GM21576 (cell line): ENCODE measurements around the gene PLCB1.
"Not testable (repeated sequence)": the region's sequence is repeated elsewhere in the genome, so short reads cannot be mapped to it uniquely, and the experiment has no call there.

Experiments
- ATAC-seq: cut with Tn5 transposase; IDR thresholded peaks from one replicate; pipeline ENCODE4 v1.9.1; 2021; ENCODE audit warnings: mild to moderate bottlenecking, moderate library complexity; ENCODE audit not compliant: unreplicated experiment

Gene PLCB1

DNA sequence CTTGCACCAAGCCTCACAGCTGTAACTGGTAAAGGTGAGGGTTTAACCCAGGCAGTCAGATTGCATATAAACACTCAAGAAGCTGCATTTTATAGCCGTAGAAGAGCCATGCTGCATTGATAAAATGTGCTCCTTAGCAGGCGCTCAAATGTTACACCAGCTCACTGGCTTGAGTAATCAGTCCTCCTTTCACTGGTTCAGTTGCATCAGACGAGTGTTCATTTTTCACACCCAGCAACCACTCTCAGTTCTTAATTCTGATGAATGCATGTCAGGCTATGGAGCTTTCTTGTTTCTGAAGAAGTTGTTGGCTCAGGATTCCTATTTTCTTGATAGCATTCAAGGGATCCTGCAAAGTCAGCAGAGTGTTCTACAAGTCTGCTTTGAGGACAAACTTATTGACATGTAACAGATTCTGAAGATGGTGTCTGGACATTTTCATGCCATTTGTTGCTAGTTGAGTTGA, 198.3 kb downstream of the PLCB1 start:
- ATAC-seq, result no peak

DNA sequence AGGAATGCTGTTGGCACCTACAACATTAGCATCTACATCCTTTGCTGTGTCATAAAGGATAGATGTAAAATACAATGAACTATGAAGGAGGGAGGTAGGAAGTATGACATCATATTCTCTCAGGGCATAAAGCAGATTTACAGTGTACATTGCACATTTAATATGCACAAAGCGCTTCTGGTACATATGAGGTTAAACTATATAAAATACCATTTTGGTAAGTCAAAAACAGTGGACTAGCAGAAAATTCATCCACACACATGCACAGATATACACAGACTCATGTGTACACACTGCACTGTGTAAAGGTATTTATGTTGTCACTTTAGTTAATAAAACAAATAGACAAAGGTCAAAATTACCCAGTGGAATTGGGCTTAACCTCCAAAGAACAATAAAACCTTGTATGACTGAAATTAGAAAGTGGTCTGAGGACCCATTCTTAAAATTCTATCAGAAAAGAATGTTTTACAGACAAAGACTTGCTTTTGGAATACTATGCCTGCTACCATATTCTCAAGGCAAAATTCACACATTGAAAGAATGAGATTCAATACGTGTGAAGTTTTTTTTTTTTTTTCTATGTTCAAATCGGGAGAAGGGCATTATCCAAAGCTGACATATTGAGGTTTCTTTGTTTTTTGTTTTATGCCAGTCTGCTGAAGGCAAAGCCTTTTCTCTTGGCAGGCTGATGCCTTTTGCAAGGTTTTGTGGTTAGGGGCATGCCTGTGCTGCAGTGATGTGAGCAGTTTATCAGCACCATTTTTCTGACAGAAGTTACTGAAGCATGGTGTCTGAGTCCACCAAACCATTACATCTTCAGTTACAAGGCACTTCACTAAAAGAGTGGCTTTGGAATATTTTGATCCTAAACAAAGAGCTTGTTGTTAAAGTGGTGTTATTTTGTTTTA, 199.0 kb downstream of the PLCB1 start:
- no peak for ATAC-seq

DNA sequence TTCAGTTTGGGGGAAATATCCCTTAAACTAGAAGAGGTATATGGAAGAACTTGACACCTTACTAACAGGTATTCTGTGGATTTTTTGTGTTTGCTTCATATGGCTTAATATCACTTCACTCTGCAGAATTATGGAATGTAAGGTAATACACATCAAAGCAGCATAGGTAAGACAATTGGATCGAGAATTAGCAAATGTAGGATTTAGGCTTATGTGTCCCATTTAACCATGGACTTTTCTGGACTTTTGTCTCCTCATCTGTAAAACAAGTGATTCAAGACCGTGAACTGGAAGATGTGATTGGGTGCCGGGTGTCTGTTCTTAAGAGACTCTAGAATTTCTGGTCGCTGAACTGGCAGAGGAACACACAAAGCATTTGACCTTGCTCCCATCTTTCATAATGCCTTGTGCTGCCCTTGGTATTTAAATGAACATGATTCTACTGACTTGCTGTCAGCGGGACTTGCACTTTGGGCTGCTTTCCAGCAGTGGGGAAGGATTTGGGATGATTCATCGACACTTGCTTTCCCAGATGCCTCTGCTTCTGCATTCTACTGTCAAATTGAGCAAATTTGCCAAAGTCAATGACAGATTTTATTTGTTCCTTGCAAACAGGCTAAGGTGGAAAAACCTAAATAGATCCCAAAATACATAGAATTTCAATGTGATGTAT, 199.8 kb downstream of the PLCB1 start:
- ATAC-seq, result no peak

DNA sequence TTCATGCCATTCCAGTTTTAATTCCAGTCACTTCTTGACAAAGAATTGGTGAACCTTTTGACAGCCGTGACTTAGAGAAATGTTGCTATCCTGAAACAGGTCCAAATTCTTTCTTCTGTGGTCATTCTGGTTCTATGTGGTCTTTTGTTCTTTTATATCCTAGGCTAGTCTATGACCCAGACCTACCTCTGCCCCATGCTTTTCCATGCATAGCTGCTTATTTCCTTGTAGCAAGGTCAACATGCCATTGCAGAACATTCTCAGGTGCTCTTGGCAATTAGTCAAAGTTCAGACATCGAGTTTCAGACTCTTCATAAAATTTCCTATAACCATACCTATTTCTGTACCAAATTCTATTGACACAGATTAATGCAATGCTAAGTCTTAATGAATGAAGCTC, 202.6 kb downstream of the PLCB1 start:
- no peak for ATAC-seq

DNA sequence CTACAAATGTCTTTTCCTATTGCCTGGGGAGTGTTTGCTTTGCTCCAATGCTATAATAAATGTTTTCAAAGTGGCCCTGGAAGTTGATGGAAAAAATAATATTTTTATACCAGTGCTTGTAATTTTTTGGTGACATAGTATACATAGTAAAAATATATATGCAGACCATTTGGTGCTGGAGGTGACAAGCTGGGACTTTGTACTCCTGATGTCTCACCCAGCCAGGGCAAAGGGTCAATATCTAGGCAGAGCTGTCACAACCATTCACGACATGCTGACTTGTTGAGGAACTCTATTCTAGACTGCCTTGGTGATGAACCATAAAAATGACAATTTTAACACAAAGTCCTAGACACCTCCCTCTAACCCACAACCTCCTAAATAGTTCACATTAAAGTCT, 203.0 kb downstream of the PLCB1 start:
- no peak for ATAC-seq

DNA sequence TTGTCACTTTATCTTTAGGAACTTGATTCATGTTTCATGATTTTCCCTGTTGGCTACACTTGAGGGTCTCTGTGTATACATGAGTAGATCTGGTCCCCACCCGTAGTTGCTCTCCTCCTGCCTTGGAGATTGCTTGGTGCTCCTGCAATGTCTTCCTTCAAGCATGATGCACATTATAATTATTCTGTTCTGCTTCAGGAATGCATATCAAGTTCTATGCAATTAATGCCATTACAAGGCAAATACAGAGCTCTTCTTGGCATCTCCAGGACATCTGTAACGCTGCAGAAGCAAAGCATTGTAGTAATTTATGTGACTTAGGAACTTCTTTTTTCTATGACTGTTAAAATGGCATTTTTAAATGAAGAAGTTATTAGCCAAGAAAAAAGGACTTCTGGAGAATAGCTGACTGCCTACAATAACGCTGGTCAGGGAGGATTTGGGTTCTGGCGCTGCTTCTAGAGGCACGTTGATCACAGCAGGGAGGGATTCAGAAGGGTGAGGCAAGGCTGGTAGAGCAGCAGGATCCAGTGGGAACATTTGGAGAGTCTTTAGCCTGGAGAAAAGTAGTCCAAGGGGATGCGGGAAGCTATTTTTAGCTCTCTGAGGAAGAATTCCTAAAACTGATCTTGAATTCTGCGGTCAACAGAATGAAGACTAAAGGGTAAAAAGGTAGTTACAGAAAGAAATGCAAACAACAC, 203.6 kb downstream of the PLCB1 start:
- ATAC-seq, result no peak

DNA sequence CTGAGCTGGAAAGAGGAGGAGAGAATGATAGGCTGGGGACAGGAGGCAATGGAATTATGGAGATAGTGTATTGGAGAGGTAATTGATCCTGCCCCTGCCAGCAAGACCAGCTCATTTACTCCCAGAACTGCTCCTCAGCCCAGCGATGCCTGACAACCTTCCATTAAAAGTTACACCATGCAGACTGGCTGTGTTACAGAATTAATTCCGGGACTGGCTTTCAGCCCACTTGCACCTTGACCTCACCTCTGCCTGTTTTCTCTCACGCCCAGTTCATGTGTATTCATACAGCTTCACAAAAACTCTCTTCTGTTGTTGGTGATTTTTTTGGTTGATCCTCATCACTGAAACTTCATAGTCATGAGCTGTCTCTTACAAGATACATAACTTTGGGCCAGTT, 207.3 kb downstream of the PLCB1 start:
- no peak for ATAC-seq

DNA sequence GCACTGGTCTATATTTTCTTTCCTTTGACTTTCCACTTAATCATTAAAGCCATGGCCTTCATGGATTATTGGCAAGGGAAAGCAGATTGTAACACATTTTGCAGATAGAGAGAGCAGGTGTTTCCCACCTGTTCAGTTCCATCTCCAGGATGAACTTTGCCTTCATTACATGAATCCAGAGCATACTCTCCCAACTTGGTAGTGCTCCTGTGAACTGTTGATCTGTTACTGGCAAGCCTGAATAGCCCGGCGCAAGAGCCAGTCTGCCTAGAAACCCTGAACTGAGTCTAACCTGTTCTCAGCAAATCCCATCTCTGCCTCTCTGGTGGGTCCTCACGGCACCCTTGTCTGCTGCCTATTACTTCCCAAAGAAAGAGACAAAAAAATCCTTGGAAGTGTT, 210.3 kb downstream of the PLCB1 start:
- ATAC-seq, result no peak

DNA sequence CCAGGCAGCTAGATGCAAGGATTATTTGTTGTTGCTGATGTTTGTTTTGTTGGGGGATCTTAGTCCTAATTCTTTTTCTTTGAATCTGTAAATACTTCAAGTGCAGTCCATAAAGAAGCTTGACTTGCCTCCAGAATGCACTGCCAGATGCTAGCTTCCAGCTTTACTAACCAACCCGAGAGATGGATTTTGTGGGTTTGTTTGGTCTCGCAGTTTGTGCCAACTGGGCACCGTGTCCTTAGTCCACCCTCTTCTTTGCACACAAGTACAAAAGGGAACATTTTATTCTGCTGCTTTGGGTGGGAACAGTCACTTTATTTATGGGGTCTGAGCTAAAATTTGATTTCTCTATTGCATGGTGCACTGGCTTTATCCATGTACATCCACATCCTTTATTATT, 212.0 kb downstream of the PLCB1 start:
- no peak for ATAC-seq

DNA sequence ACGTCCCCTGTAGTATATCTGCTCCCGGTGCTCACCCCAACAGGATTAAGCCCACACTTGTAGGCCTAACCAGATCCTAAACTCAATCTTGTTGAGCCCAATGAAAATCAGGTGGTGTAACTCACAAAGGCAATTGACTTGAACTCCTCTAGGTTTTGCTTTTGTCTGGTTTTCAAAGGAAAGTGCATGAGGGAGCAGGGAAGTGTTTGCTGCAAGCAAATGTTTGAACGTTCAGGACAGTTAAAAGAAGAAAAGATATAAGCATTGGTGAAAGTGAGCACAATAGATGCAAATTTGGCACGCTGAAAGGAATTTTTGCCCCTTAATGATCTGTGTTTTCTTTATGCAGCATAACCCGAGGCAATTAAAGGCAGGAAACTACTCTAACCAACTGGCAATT, 212.6 kb downstream of the PLCB1 start:
- no peak for ATAC-seq

DNA sequence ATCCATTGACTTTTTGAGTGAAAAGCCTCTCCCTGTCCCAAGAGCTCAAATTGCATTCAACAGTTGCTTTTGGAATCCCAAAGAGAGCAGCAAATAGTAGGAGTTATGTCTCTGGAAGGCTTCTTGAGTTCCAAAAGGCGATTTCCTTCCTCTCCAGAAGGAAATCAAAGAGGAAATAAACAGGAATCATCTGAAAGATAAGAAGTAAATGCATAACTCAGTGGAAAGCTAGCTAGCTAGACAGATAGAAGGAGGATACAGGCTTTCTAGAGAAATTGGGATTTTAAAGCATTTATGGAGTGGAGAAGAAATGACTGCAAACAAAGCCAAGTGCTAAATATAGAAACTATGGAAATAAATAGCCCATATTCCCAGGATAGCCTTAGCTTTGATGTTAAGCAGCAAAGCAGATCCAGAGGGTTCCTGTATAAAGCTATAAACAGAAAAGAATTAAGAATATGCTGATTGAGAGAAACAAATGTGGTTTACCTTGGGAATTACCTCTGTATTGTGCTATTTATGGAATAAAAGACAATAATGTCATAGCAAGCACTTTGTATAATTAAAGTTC, 214.7 kb downstream of the PLCB1 start:
- ATAC-seq, result no peak

DNA sequence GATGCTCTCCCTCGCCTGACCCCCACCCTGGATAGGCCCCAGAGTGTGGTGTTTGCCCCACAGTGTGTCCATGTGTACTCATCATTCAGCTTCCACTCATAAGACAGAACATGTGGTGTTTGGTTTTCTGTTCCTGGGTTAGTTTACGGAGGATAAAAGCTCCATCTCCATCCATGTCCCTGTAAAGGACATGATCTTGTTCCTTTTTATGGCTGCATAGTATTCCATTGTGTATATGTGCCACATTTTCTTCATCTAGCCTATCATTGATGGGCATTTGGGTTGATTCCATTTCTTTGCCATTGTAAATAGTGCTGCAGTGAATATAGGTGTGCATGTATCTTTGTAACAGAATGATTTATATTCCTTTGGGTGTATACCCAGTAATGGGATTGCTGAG, 218.2 kb downstream of the PLCB1 start:
- not testable (repeated sequence) for ATAC-seq

DNA sequence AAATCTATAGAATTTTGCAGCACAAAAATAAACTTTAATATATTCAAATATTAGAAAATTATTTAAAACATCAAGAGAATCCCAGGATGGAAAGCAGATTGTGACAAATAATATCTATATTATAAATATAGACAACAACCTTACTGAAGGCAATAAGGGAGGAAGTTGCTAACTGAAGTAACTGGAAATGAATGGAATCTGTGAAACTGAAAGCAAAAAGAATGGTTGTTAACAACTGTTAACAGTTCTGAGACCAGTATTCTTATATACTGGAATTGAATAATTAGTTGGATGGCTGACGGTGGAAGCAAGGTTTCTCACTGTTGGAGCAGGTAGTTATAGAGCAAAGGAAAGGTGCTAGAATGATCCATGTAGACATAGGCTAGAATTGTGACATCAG, 220.4 kb downstream of the PLCB1 start:
- no peak for ATAC-seq

DNA sequence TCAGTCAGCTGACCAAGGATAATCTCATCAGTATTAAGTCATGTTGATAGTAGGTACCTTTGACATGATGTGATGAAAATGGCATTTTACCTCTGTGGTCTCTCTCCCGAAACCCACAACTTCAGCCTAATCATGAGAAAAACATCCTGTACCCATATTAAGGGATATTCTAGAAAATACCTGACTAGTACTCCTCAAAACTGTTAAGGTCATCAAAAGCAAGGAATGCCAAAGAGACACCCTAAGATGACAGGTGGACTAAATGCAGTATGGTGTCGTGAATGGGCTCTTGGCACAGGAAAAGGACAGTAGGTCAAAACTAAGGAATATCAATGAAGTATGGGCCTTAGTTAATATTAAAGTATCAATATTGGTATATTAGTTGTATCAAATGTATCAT, 221.4 kb downstream of the PLCB1 start:
- no peak for ATAC-seq

DNA sequence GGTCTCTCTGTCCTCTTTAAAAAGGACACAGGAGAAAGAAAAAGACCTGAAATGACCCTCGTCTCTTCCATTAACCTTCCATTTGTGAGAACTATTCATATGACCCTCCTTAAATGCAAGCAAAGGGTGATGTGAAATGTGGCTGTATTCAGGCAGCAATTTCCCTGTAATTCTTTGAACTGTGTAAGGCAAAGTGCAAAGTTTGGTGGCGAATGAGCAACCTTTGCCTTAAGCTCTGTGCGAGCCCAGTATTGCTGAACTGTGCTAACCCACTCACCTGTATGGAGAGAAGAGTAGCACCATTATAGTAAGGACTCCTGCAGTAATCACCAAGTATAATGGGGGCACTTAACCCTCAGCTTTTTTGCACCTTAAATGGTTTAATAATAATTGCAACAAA, 223.4 kb downstream of the PLCB1 start:
- no peak for ATAC-seq

DNA sequence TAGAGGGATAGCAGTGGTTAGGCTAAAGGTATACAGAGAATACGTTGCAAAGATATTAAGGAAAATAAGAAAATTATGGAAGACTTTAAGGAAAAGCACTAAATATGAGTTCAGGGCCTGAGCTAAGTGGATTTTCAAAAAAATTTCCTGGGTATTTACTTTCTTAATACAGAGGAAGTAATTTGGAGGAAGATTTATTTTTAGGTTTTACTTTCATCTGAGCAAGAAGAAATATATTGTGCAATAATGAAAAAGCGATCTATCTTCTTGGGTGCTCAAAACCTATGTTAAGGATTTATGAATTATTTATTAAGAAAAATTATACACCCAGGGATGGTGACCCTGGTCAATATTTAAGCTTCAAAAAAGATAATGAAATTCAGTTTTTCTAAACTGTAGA, 224.7 kb downstream of the PLCB1 start:
- ATAC-seq, result no peak

DNA sequence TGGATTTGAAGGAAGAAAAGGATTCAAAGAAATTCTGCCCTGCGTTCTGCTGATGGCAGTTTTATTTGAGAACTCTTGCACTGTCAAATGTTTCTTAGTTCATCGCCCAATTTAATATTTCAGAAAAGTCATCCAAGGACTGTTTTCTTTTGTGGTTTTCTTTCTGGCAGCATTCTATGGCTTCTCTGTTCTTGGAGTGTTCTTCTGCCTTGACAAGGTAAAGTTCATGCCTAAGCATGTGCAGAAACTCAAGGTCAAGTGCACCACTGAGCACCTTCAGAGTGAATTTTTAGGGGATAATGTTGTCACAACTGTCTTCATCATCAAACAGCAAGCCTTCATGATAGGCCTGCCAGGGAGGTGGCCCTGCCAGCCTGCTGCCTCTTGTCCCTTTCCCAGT, 225.6 kb downstream of the PLCB1 start:
- ATAC-seq, result no peak

DNA sequence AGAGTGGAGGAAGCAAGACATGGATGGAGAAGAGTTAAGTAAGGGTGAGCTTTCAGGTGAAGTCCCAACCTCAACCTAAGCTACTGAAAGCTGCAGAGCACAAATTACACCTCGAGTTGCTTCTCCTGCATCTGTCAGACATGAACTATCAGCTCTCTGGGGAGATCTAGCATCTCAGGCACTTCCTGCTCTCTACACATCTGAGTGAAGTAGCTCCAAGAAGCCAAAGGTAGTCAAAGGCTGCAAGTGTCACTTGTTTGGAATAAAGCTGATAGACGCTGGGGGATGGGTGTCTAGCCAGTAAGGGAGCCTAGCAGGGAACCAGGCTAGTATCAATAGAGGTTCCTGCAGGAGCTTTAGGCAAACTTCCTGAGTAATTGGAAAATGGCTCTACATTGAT, 228.0 kb downstream of the PLCB1 start:
- ATAC-seq, result no peak

DNA sequence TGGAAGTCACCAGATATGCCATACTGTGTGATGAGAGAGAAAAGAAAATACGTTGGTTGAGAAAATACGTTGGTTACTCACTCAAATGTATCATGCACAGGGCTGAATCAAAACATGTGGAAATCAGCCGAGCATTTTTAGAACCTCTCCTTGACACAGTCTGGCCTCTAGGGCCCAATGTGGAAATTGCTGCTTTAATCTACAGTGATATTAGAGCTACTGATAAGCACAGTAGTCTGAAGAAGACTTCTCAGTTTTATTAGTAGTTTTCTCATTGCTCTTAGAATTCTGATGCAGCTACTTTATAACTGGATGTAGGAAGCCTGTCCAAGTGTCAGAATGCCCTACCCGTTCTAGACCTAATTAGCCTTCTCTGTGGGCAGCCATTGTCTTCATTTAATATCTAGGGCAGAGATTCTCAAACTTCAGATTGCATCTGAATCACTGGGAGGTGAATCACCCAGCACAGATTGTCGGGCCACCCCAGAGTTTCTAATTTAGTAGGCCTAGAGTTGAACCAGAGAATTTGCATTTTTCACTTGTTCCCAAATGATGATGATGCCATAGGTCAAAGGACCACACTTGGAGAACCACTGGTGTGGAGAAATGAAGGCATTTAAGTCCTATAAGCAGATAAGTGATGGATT, 229.1 kb downstream of the PLCB1 start:
- ATAC-seq, result peak; percentile 63

DNA sequence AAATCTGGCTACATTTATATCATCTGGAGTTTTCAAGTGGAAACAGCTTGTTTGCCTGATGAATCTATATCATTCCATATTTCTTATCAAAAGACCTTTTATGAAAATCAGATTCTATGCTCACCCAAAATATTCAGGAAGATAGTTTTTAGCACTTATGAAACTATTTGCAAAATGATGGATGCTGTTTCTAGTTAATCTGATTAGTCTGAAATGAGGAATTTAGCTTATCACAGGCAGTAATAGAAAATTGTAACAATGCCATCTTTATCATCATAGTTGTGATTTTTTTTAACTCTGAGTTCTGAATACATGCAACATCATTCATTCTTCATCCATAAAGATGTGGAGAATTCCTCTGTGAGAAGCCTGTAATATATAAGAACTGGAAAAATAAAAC, 229.7 kb downstream of the PLCB1 start:
- ATAC-seq, result no peak

DNA sequence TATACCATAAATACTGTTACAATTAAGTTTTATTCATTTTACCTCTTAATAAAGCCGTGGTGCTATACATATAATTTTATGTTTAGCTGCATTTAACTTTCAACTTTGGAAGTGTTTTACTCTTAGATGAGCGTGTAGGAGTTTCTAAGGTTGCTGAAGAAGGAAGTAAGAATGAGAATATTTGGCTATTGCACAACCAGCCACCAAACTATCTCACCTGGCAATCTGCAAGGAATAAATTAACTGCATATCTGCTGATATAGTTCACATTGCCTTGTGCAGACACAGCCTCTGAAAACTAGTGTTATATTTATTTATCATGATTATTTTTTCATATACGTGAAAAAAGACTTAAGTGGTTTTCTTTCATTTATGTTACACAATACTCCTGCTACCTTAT, 230.4 kb downstream of the PLCB1 start:
- no peak for ATAC-seq
